Neural cell (in vitro differentiated cells): ENCODE results near the gene SLC37A3. TPM values are rescaled to one million over a fixed set of nuclear protein-coding genes. Genes with fewer than 3 reads are reported as not detected.

Experiments
- H2AFZ ChIP-seq: fragments of 200-600, 300-800 bp; sonication (generic), shearing (Covaris generic); 2 replicates; pipeline ENCODE4 v1.6.0; 2014; ENCODE audit warnings: low read depth, mild to moderate bottlenecking, antibody characterized with exemption, low read length, moderate library complexity
- H3F3A ChIP-seq: fragments of 200-600 bp; shearing (Covaris generic); 2 replicates; pipeline ENCODE4 v1.6.1; 2016; ENCODE audit warnings: mild to moderate bottlenecking, moderate library complexity, mixed read lengths, antibody characterized with exemption, low read length; ENCODE audit not compliant: insufficient read depth, poor library complexity, severe bottlenecking
- H3K27ac ChIP-seq: fragments of 200-600, 300-800 bp; sonication (generic), shearing (Covaris generic); 2 replicates; pipeline ENCODE4 v1.5.1; 2014; ENCODE audit warnings: mild to moderate bottlenecking, low read length, moderate library complexity
- H3K27me3 ChIP-seq: fragments of 300-800, 200-600 bp; sonication (generic), shearing (Covaris generic); 2 replicates; pipeline ENCODE4 v1.6.0; 2014; ENCODE audit warnings: mild to moderate bottlenecking, low read depth, low read length, moderate library complexity; ENCODE audit not compliant: insufficient read depth
- H3K36me3 ChIP-seq: fragments of 300-800, 200-600 bp; sonication (generic), shearing (Covaris generic); 2 replicates; pipeline ENCODE4 v1.5.1; 2014; ENCODE audit warnings: mild to moderate bottlenecking, antibody characterized with exemption, low read length, moderate library complexity; ENCODE audit not compliant: insufficient read depth
- H3K4me2 ChIP-seq: fragments of 300-800, 200-600 bp; sonication (generic), shearing (Covaris generic); 2 replicates; pipeline ENCODE4 v1.6.0; 2014; ENCODE audit warnings: mild to moderate bottlenecking, low read length
- H3K4me3 ChIP-seq: fragments of 300-800, 200-600 bp; sonication (generic), shearing (Covaris generic); 2 replicates; pipeline ENCODE4 v1.5.1; 2014; ENCODE audit warnings: mild to moderate bottlenecking, low read length, moderate library complexity
- H3K79me2 ChIP-seq: fragments of 200-600 bp; shearing (Covaris generic); replicated peaks from 2 replicates; pipeline ENCODE4 v1.6.0; 2014; ENCODE audit warnings: mild to moderate bottlenecking, low read length, moderate library complexity; ENCODE audit not compliant: insufficient read depth
- H3K9ac ChIP-seq: fragments of 300-800, 200-600 bp; sonication (generic), shearing (Covaris generic); 2 replicates; pipeline ENCODE4 v1.6.1; 2016; ENCODE audit warnings: mild to moderate bottlenecking, low read length, mixed read lengths
- H3K9me2 ChIP-seq: fragments of 200-600 bp; shearing (Covaris generic); 2 replicates; pipeline ENCODE4 v1.6.1; 2016; ENCODE audit warnings: mild to moderate bottlenecking, low read length, mixed read lengths; ENCODE audit not compliant: insufficient read depth
- H3K9me3 ChIP-seq: fragments of 200-600, 300-800 bp; sonication (generic), shearing (Covaris generic); 2 replicates; pipeline ENCODE4 v1.6.1; 2016; ENCODE audit warnings: mild to moderate bottlenecking, mixed run types, low read length, moderate library complexity, mixed read lengths
- H4K20me1 ChIP-seq: fragments of 200-600 bp; shearing (Covaris generic); 2 replicates; pipeline ENCODE4 v1.6.1; 2016; ENCODE audit warnings: mild to moderate bottlenecking, mixed run types; ENCODE audit not compliant: insufficient read depth
- CTCF ChIP-seq: fragments of 450-650 bp; IDR thresholded peaks from 2 replicates; pipeline ENCODE4 v1.5.1; 2014; ENCODE audit warnings: antibody characterized with exemption, mild to moderate bottlenecking, moderate library complexity; ENCODE audit not compliant: poor library complexity, severe bottlenecking
- EP300 ChIP-seq: fragments of 450-650 bp; conservative IDR thresholded peaks from 2 replicates; pipeline ENCODE4 v1.6.1; 2014; ENCODE audit warnings: antibody characterized with exemption, mild to moderate bottlenecking, moderate library complexity; ENCODE audit not compliant: poor library complexity, severe bottlenecking
- EZH2 ChIP-seq: fragments of 200-600, 300-800 bp; shearing (Covaris generic), sonication (generic); IDR thresholded peaks from 2 replicates; pipeline ENCODE4 v1.6.1; 2014; ENCODE audit warnings: antibody characterized with exemption, low read length, borderline replicate concordance, mild to moderate bottlenecking; ENCODE audit not compliant: insufficient read depth, poor library complexity, severe bottlenecking
- MXI1 ChIP-seq: fragments of 450-650 bp; conservative IDR thresholded peaks from 2 replicates; pipeline ENCODE4 v1.6.1; 2014; ENCODE audit warnings: antibody characterized with exemption, mild to moderate bottlenecking; ENCODE audit not compliant: poor library complexity, severe bottlenecking
- POLR2AphosphoS5 ChIP-seq: IDR thresholded peaks from 2 replicates; pipeline ENCODE4 v1.6.1; 2012
- RAD21 ChIP-seq: fragments of 450-650 bp; conservative IDR thresholded peaks from 2 replicates; pipeline ENCODE4 v1.6.1; 2014; ENCODE audit warnings: antibody characterized with exemption, mild to moderate bottlenecking, moderate library complexity
- REST ChIP-seq: IDR thresholded peaks from 2 replicates; pipeline ENCODE4 v1.6.1; 2012; ENCODE audit warnings: borderline replicate concordance
- SMC3 ChIP-seq: fragments of 450-650 bp; conservative IDR thresholded peaks from 2 replicates; pipeline ENCODE4 v1.6.1; 2014; ENCODE audit warnings: antibody characterized with exemption, mild to moderate bottlenecking, moderate library complexity; ENCODE audit not compliant: poor library complexity
- TAF1 ChIP-seq: IDR thresholded peaks from 2 replicates; pipeline ENCODE4 v1.6.1; 2012; ENCODE audit warnings: low read depth
- polyA plus RNA-seq: library from polyadenylated mRNA; depleted of rRNA; stranded (reverse); fragments of >200 nt; gene quantifications from 2 replicates; pipeline ENCODE4 v1.2.3, GENCODE V29; 2014

The SLC37A3 gene
- polyA plus RNA-seq, 1 donor from 2014 or later: 176 TPM

- Histone ChIP-seq H2AFZ (no peak overlapping the region), H3K9me3 (no peaks in the 10 kb centered on the region), H3K4me2 (no peak overlapping the region), H3K9me2 (no peaks in the 10 kb centered on the region), H4K20me1 (no peaks in the 10 kb centered on the region), H3K27me3 (no peaks in the 10 kb centered on the region), H3K36me3 (no peaks in the 10 kb centered on the region), H3K79me2 (no peaks in the 10 kb centered on the region), H3K4me3 (no peak overlapping the region), H3K9ac (no peak overlapping the region), H3K27ac (no peak overlapping the region), H3F3A (no peaks in the 10 kb centered on the region)
- no peak for TF ChIP-seq RAD21
- TF ChIP-seq EZH2: no peak
- TF ChIP-seq REST: no peak
- TF ChIP-seq SMC3: no peak
- no peak for TF ChIP-seq CTCF
- TF ChIP-seq TAF1: no peak
- TF ChIP-seq EP300: no peak
- TF ChIP-seq MXI1: no peak
- TF ChIP-seq POLR2AphosphoS5: no peak
These were observed 43.2 kb upstream of the SLC37A3 start for GRCh38 chr7:140441519-140441918.

- Histone ChIP-seq H3F3A (no peaks in the 10 kb centered on the region), H3K27me3 (no peaks in the 10 kb centered on the region), H3K9ac (no peak overlapping the region), H3K79me2 (no peaks in the 10 kb centered on the region), H2AFZ (no peak overlapping the region), H3K4me2 (no peak overlapping the region), H3K9me2 (no peaks in the 10 kb centered on the region), H3K36me3 (no peaks in the 10 kb centered on the region), H3K9me3 (no peaks in the 10 kb centered on the region), H4K20me1 (no peaks in the 10 kb centered on the region), H3K4me3 (no peak overlapping the region), H3K27ac (no peak overlapping the region)
- TF ChIP-seq RAD21 (no peak), MXI1 (no peak), REST (no peak), CTCF (no peak), EZH2 (no peak), SMC3 (no peak), TAF1 (no peak), POLR2AphosphoS5 (no peak), EP300 (no peak)
These were observed 42.3 kb upstream of the SLC37A3 start for GRCh38 chr7:140440593-140440992.
